Measurements from ENCODE around the gene TCF3.

Gene TCF3

GRCh38 chr19:1674293-1674679, 21.9 kb upstream of the TCF3 start:
- H2BK15ac ChIP-seq (replicated peaks; ENCODE audit: low read depth), result no peak overlapping the region
- peaks cover 19% of the 10 kb centered on the region for H3K27me3 ChIP-seq (ENCODE audit: insufficient read depth, low read length, poor library complexity)
- no peak overlapping the region for H2AK5ac ChIP-seq (ENCODE audit: low read length)
- H4K8ac ChIP-seq (ENCODE audit: low read depth, low read length), result no peak overlapping the region
- no peaks in the 10 kb centered on the region for H3K79me1 ChIP-seq (ENCODE audit: low read length)
- no peak overlapping the region for H3K27ac ChIP-seq (ENCODE audit: low read depth, low read length)
- no peak overlapping the region for H2BK120ac ChIP-seq (ENCODE audit: low read depth, low read length)
- H2BK5ac ChIP-seq (ENCODE audit: low read length), result no peak overlapping the region
- H3K4me2 ChIP-seq (ENCODE audit: low read length), result no peak overlapping the region
- no peak overlapping the region for H3K4ac ChIP-seq (ENCODE audit: low read depth, low read length)
- no peak overlapping the region for H4K5ac ChIP-seq (ENCODE audit: low read length)
- no peaks in the 10 kb centered on the region for H3K4me1 ChIP-seq (ENCODE audit: control insufficient read depth, low read depth, low read length)
- H3K56ac ChIP-seq (ENCODE audit: low read length), result no peak overlapping the region
- H3K4me3 ChIP-seq (ENCODE audit: low read length), result no peak overlapping the region
- no peak overlapping the region for H3K23ac ChIP-seq (ENCODE audit: low read length)
- no peaks in the 10 kb centered on the region for H3K79me2 ChIP-seq (ENCODE audit: control insufficient read depth, insufficient read depth, low read length)
- no peaks in the 10 kb centered on the region for H3K36me3 ChIP-seq (ENCODE audit: control insufficient read depth, insufficient read depth, low read length)
- DNase-seq, result no peak
- no peak overlapping the region for H3K9ac ChIP-seq (ENCODE audit: low read length)
- H3K18ac ChIP-seq (ENCODE audit: low read length), result no peak overlapping the region
- WGBS (ENCODE audit: extremely low coverage, insufficient coverage, low lambda C conversion rate), result no CpG with 5 or more reads among the region's 8 CpGs

- Histone ChIP-seq H3K79me1 (ENCODE audit: low read length) (no peaks in the 10 kb centered on the region), H3K23ac (ENCODE audit: low read length) (no peak overlapping the region), H2AK5ac (ENCODE audit: low read length) (no peak overlapping the region), H4K8ac (ENCODE audit: low read depth, low read length) (no peak overlapping the region), H3K4me1 (ENCODE audit: control insufficient read depth, low read depth, low read length) (no peaks in the 10 kb centered on the region), H3K56ac (ENCODE audit: low read length) (no peak overlapping the region), H2BK15ac (replicated peaks; ENCODE audit: low read depth) (no peak overlapping the region), H3K27ac (ENCODE audit: low read depth, low read length) (no peak overlapping the region), H3K36me3 (ENCODE audit: control insufficient read depth, insufficient read depth, low read length) (no peaks in the 10 kb centered on the region), H3K4ac (ENCODE audit: low read depth, low read length) (no peak overlapping the region), H3K27me3 (ENCODE audit: insufficient read depth, low read length, poor library complexity) (peaks cover 24% of the 10 kb centered on the region), H3K79me2 (ENCODE audit: control insufficient read depth, insufficient read depth, low read length) (no peaks in the 10 kb centered on the region), H3K18ac (ENCODE audit: low read length) (no peak overlapping the region), H2BK5ac (ENCODE audit: low read length) (no peak overlapping the region), H3K9ac (ENCODE audit: low read length) (no peak overlapping the region), H2BK120ac (ENCODE audit: low read depth, low read length) (no peak overlapping the region), H4K5ac (ENCODE audit: low read length) (no peak overlapping the region), H3K4me2 (ENCODE audit: low read length) (no peak overlapping the region), H3K4me3 (ENCODE audit: low read length) (no peak overlapping the region)
- DNase-seq, result no peak
- no CpG with 5 or more reads among the region's 16 CpGs for WGBS (ENCODE audit: extremely low coverage, insufficient coverage, low lambda C conversion rate)
Measured at GRCh38 chr19:1673645-1674292, 21.4 kb upstream of the TCF3 start.

- no peak for DNase-seq
- Histone ChIP-seq H2BK15ac (replicated peaks; ENCODE audit: low read depth) (no peak overlapping the region), H3K79me2 (ENCODE audit: control insufficient read depth, insufficient read depth, low read length) (no peaks in the 10 kb centered on the region), H3K4ac (ENCODE audit: low read depth, low read length) (no peak overlapping the region), H4K8ac (ENCODE audit: low read depth, low read length) (no peak overlapping the region), H3K23ac (ENCODE audit: low read length) (no peak overlapping the region), H3K27me3 (ENCODE audit: insufficient read depth, low read length, poor library complexity) (peaks cover 30% of the 10 kb centered on the region), H3K36me3 (ENCODE audit: control insufficient read depth, insufficient read depth, low read length) (no peaks in the 10 kb centered on the region), H3K4me3 (ENCODE audit: low read length) (no peak overlapping the region), H4K5ac (ENCODE audit: low read length) (no peak overlapping the region), H3K18ac (ENCODE audit: low read length) (no peak overlapping the region), H2BK5ac (ENCODE audit: low read length) (no peak overlapping the region), H3K4me2 (ENCODE audit: low read length) (no peak overlapping the region), H3K9ac (ENCODE audit: low read length) (no peak overlapping the region), H3K27ac (ENCODE audit: low read depth, low read length) (no peak overlapping the region), H2AK5ac (ENCODE audit: low read length) (no peak overlapping the region), H3K79me1 (ENCODE audit: low read length) (no peaks in the 10 kb centered on the region), H3K4me1 (ENCODE audit: control insufficient read depth, low read depth, low read length) (no peaks in the 10 kb centered on the region), H2BK120ac (ENCODE audit: low read depth, low read length) (no peak overlapping the region), H3K56ac (ENCODE audit: low read length) (no peak overlapping the region)
- WGBS (ENCODE audit: extremely low coverage, insufficient coverage, low lambda C conversion rate), result no CpG with 5 or more reads among the region's 33 CpGs
Measured at GRCh38 chr19:1672769-1673644, 20.6 kb upstream of the TCF3 start.

- H3K79me1 ChIP-seq (ENCODE audit: low read length), result no peaks in the 10 kb centered on the region
- no peak overlapping the region for H2AK5ac ChIP-seq (ENCODE audit: low read length)
- H4K5ac ChIP-seq (ENCODE audit: low read length), result no peak overlapping the region
- H3K4me3 ChIP-seq (ENCODE audit: low read length), result no peak overlapping the region
- H3K18ac ChIP-seq (ENCODE audit: low read length), result no peak overlapping the region
- no peak overlapping the region for H3K9ac ChIP-seq (ENCODE audit: low read length)
- H2BK5ac ChIP-seq (ENCODE audit: low read length), result no peak overlapping the region
- H3K4ac ChIP-seq (ENCODE audit: low read depth, low read length), result no peak overlapping the region
- WGBS (ENCODE audit: extremely low coverage, insufficient coverage, low lambda C conversion rate), result no CpG with 5 or more reads among the region's 57 CpGs
- H3K27me3 ChIP-seq (ENCODE audit: insufficient read depth, low read length, poor library complexity), result peaks cover 30% of the 10 kb centered on the region
- H3K79me2 ChIP-seq (ENCODE audit: control insufficient read depth, insufficient read depth, low read length), result no peaks in the 10 kb centered on the region
- no peaks in the 10 kb centered on the region for H3K36me3 ChIP-seq (ENCODE audit: control insufficient read depth, insufficient read depth, low read length)
- no peak overlapping the region for H2BK120ac ChIP-seq (ENCODE audit: low read depth, low read length)
- no peak overlapping the region for H4K8ac ChIP-seq (ENCODE audit: low read depth, low read length)
- DNase-seq, result no peak
- H2BK15ac ChIP-seq (replicated peaks; ENCODE audit: low read depth), result no peak overlapping the region
- no peak overlapping the region for H3K27ac ChIP-seq (ENCODE audit: low read depth, low read length)
- H3K56ac ChIP-seq (ENCODE audit: low read length), result no peak overlapping the region
- H3K23ac ChIP-seq (ENCODE audit: low read length), result no peak overlapping the region
- no peaks in the 10 kb centered on the region for H3K4me1 ChIP-seq (ENCODE audit: control insufficient read depth, low read depth, low read length)
- no peak overlapping the region for H3K4me2 ChIP-seq (ENCODE audit: low read length)
Measured at GRCh38 chr19:1672038-1672768, 19.8 kb upstream of the TCF3 start.

GRCh38 chr19:1671716-1672037, 19.3 kb upstream of the TCF3 start:
- H3K27me3 ChIP-seq (ENCODE audit: insufficient read depth, low read length, poor library complexity), result peaks cover 30% of the 10 kb centered on the region
- H3K18ac ChIP-seq (ENCODE audit: low read length), result no peak overlapping the region
- no peak overlapping the region for H3K56ac ChIP-seq (ENCODE audit: low read length)
- H2AK5ac ChIP-seq (ENCODE audit: low read length), result no peak overlapping the region
- no peak overlapping the region for H3K9ac ChIP-seq (ENCODE audit: low read length)
- no peak overlapping the region for H3K4me3 ChIP-seq (ENCODE audit: low read length)
- H3K79me1 ChIP-seq (ENCODE audit: low read length), result no peaks in the 10 kb centered on the region
- no peak overlapping the region for H3K23ac ChIP-seq (ENCODE audit: low read length)
- H3K79me2 ChIP-seq (ENCODE audit: control insufficient read depth, insufficient read depth, low read length), result no peaks in the 10 kb centered on the region
- H3K27ac ChIP-seq (ENCODE audit: low read depth, low read length), result no peak overlapping the region
- H2BK120ac ChIP-seq (ENCODE audit: low read depth, low read length), result no peak overlapping the region
- H3K4me1 ChIP-seq (ENCODE audit: control insufficient read depth, low read depth, low read length), result no peaks in the 10 kb centered on the region
- H2BK5ac ChIP-seq (ENCODE audit: low read length), result no peak overlapping the region
- no peak overlapping the region for H3K4ac ChIP-seq (ENCODE audit: low read depth, low read length)
- no peak overlapping the region for H2BK15ac ChIP-seq (replicated peaks; ENCODE audit: low read depth)
- H4K8ac ChIP-seq (ENCODE audit: low read depth, low read length), result no peak overlapping the region
- no peaks in the 10 kb centered on the region for H3K36me3 ChIP-seq (ENCODE audit: control insufficient read depth, insufficient read depth, low read length)
- DNase-seq, result no peak
- no CpG with 5 or more reads among the region's 17 CpGs for WGBS (ENCODE audit: extremely low coverage, insufficient coverage, low lambda C conversion rate)
- H3K4me2 ChIP-seq (ENCODE audit: low read length), result no peak overlapping the region
- H4K5ac ChIP-seq (ENCODE audit: low read length), result no peak overlapping the region
